C4-2B (cell line): Measurements from ENCODE around the gene ZNF669.

Experiments used
- CTCF ChIP-seq: fragments of 450-650 bp; conservative IDR thresholded peaks from 2 replicates; pipeline ENCODE4 v1.5.1; 2017; ENCODE audit warnings: mild to moderate bottlenecking
- ZFX ChIP-seq: fragments of 450-650 bp; IDR thresholded peaks from 2 replicates; pipeline ENCODE4 v1.6.1; 2017

GRCh38 chr1:247056071-247056470, 48.1 kb downstream of the ZNF669 start:
- TF ChIP-seq CTCF (no peak), ZFX (no peak)
